Measurements from ENCODE around the gene IKZF4. TPM values are rescaled to one million over a fixed set of nuclear protein-coding genes. Genes with fewer than 3 reads are reported as not detected.

The IKZF4 gene
- total and polyA plus RNA-seq, 3 donors from 2014 or later = 10.7 to 17.7 (median 13.9) TPM

- Histone ChIP-seq H3K4me1 (peaks cover 7% of the 10 kb centered on the region), H3K4me3 (peak overlapping the region; percentile 39 to 42), H3K27me3 (no peaks in the 10 kb centered on the region), H3K9me3 (no peaks in the 10 kb centered on the region), H3K27ac (no peak overlapping the region), H3K36me3 (ENCODE audit: low read depth, missing control alignments) (no peaks in the 10 kb centered on the region)
- intact Hi-C loops (cut with DNase I; ENCODE audit: low total_unique reads) = no loop called here
- TF ChIP-seq POLR2A (IDR thresholded peaks at IDR 0.05) = no peak
- TF ChIP-seq CTCF (IDR thresholded peaks at IDR 0.05) = no peak
- 17 to 59% methylated on average over 2 to 20 of the region's 20 CpGs for WGBS, 2 donors
- DNase-seq = no peak
Observed at GRCh38 chr12:56080556-56081138, 59.8 kb downstream of the IKZF4 start.

- H3K27me3 ChIP-seq = no peaks in the 10 kb centered on the region
- no peak overlapping the region for H3K27ac ChIP-seq
- DNase-seq = no peak
- intact Hi-C loops (cut with DNase I; ENCODE audit: low total_unique reads) = no loop called here
- no peaks in the 10 kb centered on the region for H3K36me3 ChIP-seq (ENCODE audit: low read depth, missing control alignments)
- H3K9me3 ChIP-seq = no peaks in the 10 kb centered on the region
- peaks cover 7% of the 10 kb centered on the region for H3K4me1 ChIP-seq
- no peak for TF ChIP-seq POLR2A (IDR thresholded peaks at IDR 0.05)
- TF ChIP-seq CTCF (IDR thresholded peaks at IDR 0.05) = no peak
- 48 to 58% methylated on average over 6 of the region's 6 CpGs for WGBS, 2 donors
- H3K4me3 ChIP-seq = no peak overlapping the region
Observed at GRCh38 chr12:56081393-56082347, 60.8 kb downstream of the IKZF4 start.

GRCh38 chr12:56082382-56082781 lies 61.5 kb downstream of the IKZF4 start:
- TF ChIP-seq POLR2A (IDR thresholded peaks at IDR 0.05) (no peak), CTCF (IDR thresholded peaks at IDR 0.05) (no peak)
- intact Hi-C loops (cut with DNase I; ENCODE audit: low total_unique reads) = no loop called here
- WGBS, 2 donors = 42 to 71% methylated on average over 1 to 2 of the region's 2 CpGs
- H3K4me1 ChIP-seq = peaks cover 7% of the 10 kb centered on the region
- H3K27ac ChIP-seq = no peak overlapping the region
- no peak for DNase-seq
- no peaks in the 10 kb centered on the region for H3K27me3 ChIP-seq
- no peak overlapping the region for H3K4me3 ChIP-seq
- no peaks in the 10 kb centered on the region for H3K9me3 ChIP-seq
- H3K36me3 ChIP-seq (ENCODE audit: low read depth, missing control alignments) = no peaks in the 10 kb centered on the region

- intact Hi-C loops (cut with DNase I; ENCODE audit: low total_unique reads) = no loop called here
- no peak for DNase-seq
- 53 to 68% methylated on average over 3 of the region's 3 CpGs for WGBS, 2 donors
- no peak for TF ChIP-seq POLR2A (IDR thresholded peaks at IDR 0.05)
- TF ChIP-seq CTCF (IDR thresholded peaks at IDR 0.05) = no peak
- H3K9me3 ChIP-seq = no peaks in the 10 kb centered on the region
- H3K4me1 ChIP-seq = peaks cover 7% of the 10 kb centered on the region
- H3K27me3 ChIP-seq = no peaks in the 10 kb centered on the region
- no peak overlapping the region for H3K27ac ChIP-seq
- H3K4me3 ChIP-seq = no peak overlapping the region
- H3K36me3 ChIP-seq (ENCODE audit: low read depth, missing control alignments) = no peaks in the 10 kb centered on the region
Observed at GRCh38 chr12:56082967-56083366, 62.1 kb downstream of the IKZF4 start.
